HFF-Myc (cell line): ENCODE results near the gene ZFAND6.
"Not testable (repeated sequence)": the region's sequence is repeated elsewhere in the genome, so short reads cannot be mapped to it uniquely, and the experiment has no call there.

ENCODE experiments used
- DNase-seq: peaks from one replicate; pipeline ENCODE4 v3.0.0-alpha.2; 2011; ENCODE audit warnings: low read depth; ENCODE audit errors: extremely low read depth
- H3K4me3 ChIP-seq: replicated peaks from 2 replicates; pipeline ENCODE4 v1.5.1; 2011; ENCODE audit warnings: low read depth, mild to moderate bottlenecking, control low read depth, low read length
- CTCF ChIP-seq: IDR thresholded peaks from 2 replicates; pipeline ENCODE4 v1.5.1; 2012; ENCODE audit warnings: mild to moderate bottlenecking, low read depth, low read length, control low read depth; ENCODE audit errors: missing control alignments

Gene ZFAND6

GRCh38 chr15:80034629-80035028, 24.8 kb upstream of the ZFAND6 start:
- TF ChIP-seq CTCF, result no peak
- no peak for DNase-seq
- no peak overlapping the region for H3K4me3 ChIP-seq

- DNase-seq, result no peak
- H3K4me3 ChIP-seq, result no peak overlapping the region
- TF ChIP-seq CTCF, result no peak
These were observed 23.4 kb upstream of the ZFAND6 start for GRCh38 chr15:80036071-80036470.

- no peak for DNase-seq
- H3K4me3 ChIP-seq, result no peak overlapping the region
- TF ChIP-seq CTCF, result no peak
These were observed 17.8 kb upstream of the ZFAND6 start for GRCh38 chr15:80041494-80042253.

GRCh38 chr15:80042568-80042967, 16.9 kb upstream of the ZFAND6 start:
- DNase-seq, result no peak
- TF ChIP-seq CTCF, result no peak
- no peak overlapping the region for H3K4me3 ChIP-seq

- not testable (repeated sequence) for DNase-seq, H3K4me3 ChIP-seq
These were observed 14.3 kb upstream of the ZFAND6 start for GRCh38 chr15:80045219-80045618.

GRCh38 chr15:80049046-80049445, 10.4 kb upstream of the ZFAND6 start:
- no peak overlapping the region for H3K4me3 ChIP-seq
- DNase-seq, result no peak
- TF ChIP-seq CTCF, result no peak

- no peak for TF ChIP-seq CTCF
- no peak overlapping the region for H3K4me3 ChIP-seq
- DNase-seq, result no peak
These were observed 6.7 kb upstream of the ZFAND6 start for GRCh38 chr15:80052597-80053304.
